HepG2 (cell line): ENCODE measurements around the gene SUCLA2. TPM values are rescaled to one million over a fixed set of nuclear protein-coding genes. Genes with fewer than 3 reads are reported as not detected.

Experiments used
- CENPT ChIP-seq: sonication (generic); formaldehyde crosslinking; IDR thresholded peaks from 2 replicates; pipeline ENCODE4 v1.8.0; 2022; ENCODE audit warnings: low read depth, mild to moderate bottlenecking, moderate library complexity, missing genetic modification reagents
- EP300 ChIP-seq, 3 experiments: sonication (generic) in 1 of 3; formaldehyde crosslinking in 1 of 3; IDR thresholded peaks; 2 replicates each; pipeline versions ENCODE4 v1.5.1 to v1.6.1; 2011 to 2020; ENCODE audit warnings: low read depth in 2 of 3, low read length in 2 of 3, borderline replicate concordance in 1 of 3, improper control_type of control experiment in 1 of 3, mild to moderate bottlenecking in 1 of 3, missing genetic modification reagents in 1 of 3, moderate library complexity in 1 of 3
- KAT2B ChIP-seq: fragments of 150-350 bp; IDR thresholded peaks from 2 replicates; pipeline ENCODE4 v1.6.1; 2014; ENCODE audit warnings: low read depth, low read length, borderline replicate concordance
- MAFF ChIP-seq: IDR thresholded peaks from 2 replicates; pipeline ENCODE4 v1.6.1; 2011; ENCODE audit warnings: low read depth, low read length, improper control_type of control experiment
- NFKB2 ChIP-seq: sonication (generic); formaldehyde crosslinking; IDR thresholded peaks from 2 replicates; pipeline ENCODE4 v1.4.0; 2020; ENCODE audit warnings: missing genetic modification reagents, borderline replicate concordance
- NFYB ChIP-seq: sonication (generic); formaldehyde crosslinking; IDR thresholded peaks from 2 replicates; pipeline ENCODE4 v1.4.0; 2020; ENCODE audit warnings: missing genetic modification reagents
- SP140L ChIP-seq: sonication (generic); formaldehyde crosslinking; IDR thresholded peaks from 2 replicates; pipeline ENCODE4 v1.4.0; 2020; ENCODE audit warnings: missing genetic modification reagents, borderline replicate concordance
- SRF ChIP-seq: IDR thresholded peaks from 2 replicates; pipeline ENCODE4 v1.6.1; 2011; ENCODE audit warnings: mild to moderate bottlenecking, low read depth, low read length, moderate library complexity
- TEAD3 ChIP-seq: optimal IDR thresholded peaks from 2 replicates; pipeline ENCODE3; 2016; ENCODE audit warnings: borderline replicate concordance
- ZNF235 ChIP-seq: sonication (generic); formaldehyde crosslinking; IDR thresholded peaks from 2 replicates; pipeline ENCODE4 v1.8.1; 2023; ENCODE audit warnings: mild to moderate bottlenecking, missing genetic modification reagents, borderline replicate concordance
- ZNF44 ChIP-seq: sonication (generic); formaldehyde crosslinking; IDR thresholded peaks from 2 replicates; pipeline ENCODE4 v1.5.1; 2020; ENCODE audit warnings: mild to moderate bottlenecking, missing genetic modification reagents
- ZNF496 ChIP-seq: sonication (generic); formaldehyde crosslinking; IDR thresholded peaks from 2 replicates; pipeline ENCODE4 v1.8.1; 2023; ENCODE audit warnings: mild to moderate bottlenecking, moderate library complexity, missing genetic modification reagents; ENCODE audit not compliant: insufficient replicate concordance
- ZNF768 ChIP-seq: sonication (generic); formaldehyde crosslinking; IDR thresholded peaks from 2 replicates; pipeline ENCODE4 v1.4.0; 2020; ENCODE audit warnings: missing genetic modification reagents
- ZNF883 ChIP-seq: sonication (generic); formaldehyde crosslinking; IDR thresholded peaks from 2 replicates; pipeline ENCODE4 v1.5.1; 2020; ENCODE audit warnings: mild to moderate bottlenecking, missing genetic modification reagents; ENCODE audit errors: not compliant biosample characterization
- ZSCAN25 ChIP-seq: sonication (generic); formaldehyde crosslinking; IDR thresholded peaks from 2 replicates; pipeline ENCODE4 v1.8.0; 2022; ENCODE audit warnings: mild to moderate bottlenecking, missing genetic modification reagents
- polyA plus RNA-seq, 8 experiments: library from polyadenylated mRNA; depleted of rRNA in 3 of 8; stranded (reverse) in 7 of 8; unstranded in 1 of 8; fragments of >200 nt; fragmentation: Illumina TruSeq in 4 of 8; extraction: Trizol in 4 of 8; gene quantifications; 2 replicates each; pipeline versions ENCODE4 v1.2.1 to v1.2.3, GENCODE V29; 2011 to 2016; ENCODE audit warnings: low read depth in 4 of 8, missing spikeins in 1 of 8, mixed read lengths in 1 of 8; ENCODE audit not compliant: insufficient read depth in 1 of 8
- total RNA-seq, 5 experiments: library from RNA; depleted of rRNA; stranded (reverse); fragments of >200 nt; fragmentation: Illumina TruSeq; extraction: Trizol; gene quantifications; 2 replicates each; pipeline ENCODE4 v1.2.3, GENCODE V29; 2016; ENCODE audit warnings: low read depth in 1 of 5
- TF ChIP-seq, protein P1 (sequence below): sonication (generic); formaldehyde crosslinking; IDR thresholded peaks from 2 replicates; pipeline ENCODE4 v1.5.0; 2020; ENCODE audit warnings: mild to moderate bottlenecking, missing genetic modification reagents
- TF ChIP-seq, protein P2 (sequence below): sonication (generic); formaldehyde crosslinking; IDR thresholded peaks from 2 replicates; pipeline ENCODE4 v1.8.0; 2023; ENCODE audit warnings: mild to moderate bottlenecking, missing genetic modification reagents
- TF ChIP-seq, protein P3 (sequence below): sonication (generic); formaldehyde crosslinking; IDR thresholded peaks from 2 replicates; pipeline ENCODE4 v1.5.0; 2020; ENCODE audit warnings: missing genetic modification reagents, mild to moderate bottlenecking, borderline replicate concordance
- TF ChIP-seq, protein P4 (sequence below): sonication (generic); formaldehyde crosslinking; IDR thresholded peaks from 2 replicates; pipeline ENCODE4 v1.4.0; 2020; ENCODE audit warnings: missing genetic modification reagents

Gene SUCLA2
- total and polyA plus RNA-seq, 2 of the 13 experiments (the other 11 are each of a cell fraction or from before 2014, with no cell fraction given), result 28.4 to 77.1 TPM

DNA sequence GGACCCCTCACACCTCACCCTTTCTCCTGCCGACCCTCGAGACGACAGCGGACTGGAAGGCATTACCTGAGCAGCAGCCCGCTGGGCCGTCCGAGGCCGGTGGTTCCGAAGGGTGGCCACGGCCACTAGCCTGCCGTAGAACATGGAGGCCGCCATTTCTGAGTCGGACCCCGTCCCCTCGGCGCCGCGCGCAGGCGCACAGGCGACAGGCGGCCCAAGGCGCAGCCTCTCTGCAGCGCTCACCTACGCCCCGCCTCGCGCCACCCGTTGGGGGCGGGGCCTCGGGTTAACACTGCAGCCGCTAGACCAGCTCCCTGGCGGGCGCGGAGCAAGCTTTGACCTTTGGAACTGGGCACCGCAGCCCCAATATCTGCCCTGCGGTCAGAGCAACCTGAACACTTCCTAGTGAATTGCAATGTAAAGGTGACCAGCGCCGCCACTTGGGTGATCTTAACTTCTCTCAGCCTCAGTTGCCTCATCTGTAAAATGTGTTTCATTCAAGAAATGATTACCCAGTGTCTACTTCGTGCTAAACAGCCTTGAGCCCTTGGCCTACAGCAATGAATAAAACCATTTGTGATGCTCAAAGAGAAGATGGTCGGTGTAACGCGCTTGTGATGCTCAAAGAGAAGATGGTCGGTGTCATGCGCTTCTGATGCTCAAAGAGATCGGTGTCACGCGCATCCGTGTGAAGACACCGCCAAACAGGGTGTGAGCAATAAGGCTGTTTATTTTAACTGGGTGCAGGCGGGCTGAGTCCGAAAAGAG, at the start of gene SUCLA2 (continued):
- TF ChIP-seq NFYB (no peak), KAT2B (no peak), ZSCAN25 (CRISPR knock-in tag) (no peak), SP140L (CRISPR knock-in tag) (no peak), NFKB2 (CRISPR knock-in tag) (peak; percentile 77; the same call in 1 of the 2 replicates), ZNF768 (CRISPR knock-in tag) (peak; percentile 55; the same call in 1 of the 2 replicates), ZNF496 (no peak), ZNF44 (no peak), TEAD3 (CRISPR knock-in tag) (no peak), MAFF (no peak), ZNF883 (CRISPR knock-in tag) (no peak), SRF (no peak), EP300 (IDR thresholded peaks at IDR 0.05; ENCODE audit: low read depth in 2 of 2, low read length in 2 of 2) (no peak), EP300 (CRISPR knock-in tag; IDR thresholded peaks at IDR 0.05; ENCODE audit: borderline replicate concordance) (no peak), CENPT (CRISPR knock-in tag) (no peak), ZNF235 (CRISPR knock-in tag) (0 out of 2 replicates have a peak, but pooled peaks have one; percentile 54)
- TF ChIP-seq, protein P1, sequence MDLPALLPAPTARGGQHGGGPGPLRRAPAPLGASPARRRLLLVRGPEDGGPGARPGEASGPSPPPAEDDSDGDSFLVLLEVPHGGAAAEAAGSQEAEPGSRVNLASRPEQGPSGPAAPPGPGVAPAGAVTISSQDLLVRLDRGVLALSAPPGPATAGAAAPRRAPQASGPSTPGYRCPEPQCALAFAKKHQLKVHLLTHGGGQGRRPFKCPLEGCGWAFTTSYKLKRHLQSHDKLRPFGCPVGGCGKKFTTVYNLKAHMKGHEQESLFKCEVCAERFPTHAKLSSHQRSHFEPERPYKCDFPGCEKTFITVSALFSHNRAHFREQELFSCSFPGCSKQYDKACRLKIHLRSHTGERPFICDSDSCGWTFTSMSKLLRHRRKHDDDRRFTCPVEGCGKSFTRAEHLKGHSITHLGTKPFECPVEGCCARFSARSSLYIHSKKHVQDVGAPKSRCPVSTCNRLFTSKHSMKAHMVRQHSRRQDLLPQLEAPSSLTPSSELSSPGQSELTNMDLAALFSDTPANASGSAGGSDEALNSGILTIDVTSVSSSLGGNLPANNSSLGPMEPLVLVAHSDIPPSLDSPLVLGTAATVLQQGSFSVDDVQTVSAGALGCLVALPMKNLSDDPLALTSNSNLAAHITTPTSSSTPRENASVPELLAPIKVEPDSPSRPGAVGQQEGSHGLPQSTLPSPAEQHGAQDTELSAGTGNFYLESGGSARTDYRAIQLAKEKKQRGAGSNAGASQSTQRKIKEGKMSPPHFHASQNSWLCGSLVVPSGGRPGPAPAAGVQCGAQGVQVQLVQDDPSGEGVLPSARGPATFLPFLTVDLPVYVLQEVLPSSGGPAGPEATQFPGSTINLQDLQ (CRISPR knock-in tag), result no peak
- TF ChIP-seq, protein P2, sequence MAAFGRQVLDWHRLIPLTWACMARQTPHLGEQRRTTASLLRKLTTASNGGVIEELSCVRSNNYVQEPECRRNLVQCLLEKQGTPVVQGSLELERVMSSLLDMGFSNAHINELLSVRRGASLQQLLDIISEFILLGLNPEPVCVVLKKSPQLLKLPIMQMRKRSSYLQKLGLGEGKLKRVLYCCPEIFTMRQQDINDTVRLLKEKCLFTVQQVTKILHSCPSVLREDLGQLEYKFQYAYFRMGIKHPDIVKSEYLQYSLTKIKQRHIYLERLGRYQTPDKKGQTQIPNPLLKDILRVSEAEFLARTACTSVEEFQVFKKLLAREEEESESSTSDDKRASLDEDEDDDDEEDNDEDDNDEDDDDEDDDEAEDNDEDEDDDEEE (CRISPR knock-in tag), result peak; percentile 58; the same call in 1 of the 2 replicates
- TF ChIP-seq, protein P3, sequence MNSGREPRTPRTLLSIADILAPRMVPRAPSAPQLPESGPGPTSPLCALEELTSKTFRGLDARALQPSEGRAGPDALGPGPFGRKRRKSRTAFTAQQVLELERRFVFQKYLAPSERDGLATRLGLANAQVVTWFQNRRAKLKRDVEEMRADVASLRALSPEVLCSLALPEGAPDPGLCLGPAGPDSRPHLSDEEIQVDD (CRISPR knock-in tag), result 0 out of 2 replicates have a peak, but pooled peaks have one; percentile 53
- TF ChIP-seq, protein P4, sequence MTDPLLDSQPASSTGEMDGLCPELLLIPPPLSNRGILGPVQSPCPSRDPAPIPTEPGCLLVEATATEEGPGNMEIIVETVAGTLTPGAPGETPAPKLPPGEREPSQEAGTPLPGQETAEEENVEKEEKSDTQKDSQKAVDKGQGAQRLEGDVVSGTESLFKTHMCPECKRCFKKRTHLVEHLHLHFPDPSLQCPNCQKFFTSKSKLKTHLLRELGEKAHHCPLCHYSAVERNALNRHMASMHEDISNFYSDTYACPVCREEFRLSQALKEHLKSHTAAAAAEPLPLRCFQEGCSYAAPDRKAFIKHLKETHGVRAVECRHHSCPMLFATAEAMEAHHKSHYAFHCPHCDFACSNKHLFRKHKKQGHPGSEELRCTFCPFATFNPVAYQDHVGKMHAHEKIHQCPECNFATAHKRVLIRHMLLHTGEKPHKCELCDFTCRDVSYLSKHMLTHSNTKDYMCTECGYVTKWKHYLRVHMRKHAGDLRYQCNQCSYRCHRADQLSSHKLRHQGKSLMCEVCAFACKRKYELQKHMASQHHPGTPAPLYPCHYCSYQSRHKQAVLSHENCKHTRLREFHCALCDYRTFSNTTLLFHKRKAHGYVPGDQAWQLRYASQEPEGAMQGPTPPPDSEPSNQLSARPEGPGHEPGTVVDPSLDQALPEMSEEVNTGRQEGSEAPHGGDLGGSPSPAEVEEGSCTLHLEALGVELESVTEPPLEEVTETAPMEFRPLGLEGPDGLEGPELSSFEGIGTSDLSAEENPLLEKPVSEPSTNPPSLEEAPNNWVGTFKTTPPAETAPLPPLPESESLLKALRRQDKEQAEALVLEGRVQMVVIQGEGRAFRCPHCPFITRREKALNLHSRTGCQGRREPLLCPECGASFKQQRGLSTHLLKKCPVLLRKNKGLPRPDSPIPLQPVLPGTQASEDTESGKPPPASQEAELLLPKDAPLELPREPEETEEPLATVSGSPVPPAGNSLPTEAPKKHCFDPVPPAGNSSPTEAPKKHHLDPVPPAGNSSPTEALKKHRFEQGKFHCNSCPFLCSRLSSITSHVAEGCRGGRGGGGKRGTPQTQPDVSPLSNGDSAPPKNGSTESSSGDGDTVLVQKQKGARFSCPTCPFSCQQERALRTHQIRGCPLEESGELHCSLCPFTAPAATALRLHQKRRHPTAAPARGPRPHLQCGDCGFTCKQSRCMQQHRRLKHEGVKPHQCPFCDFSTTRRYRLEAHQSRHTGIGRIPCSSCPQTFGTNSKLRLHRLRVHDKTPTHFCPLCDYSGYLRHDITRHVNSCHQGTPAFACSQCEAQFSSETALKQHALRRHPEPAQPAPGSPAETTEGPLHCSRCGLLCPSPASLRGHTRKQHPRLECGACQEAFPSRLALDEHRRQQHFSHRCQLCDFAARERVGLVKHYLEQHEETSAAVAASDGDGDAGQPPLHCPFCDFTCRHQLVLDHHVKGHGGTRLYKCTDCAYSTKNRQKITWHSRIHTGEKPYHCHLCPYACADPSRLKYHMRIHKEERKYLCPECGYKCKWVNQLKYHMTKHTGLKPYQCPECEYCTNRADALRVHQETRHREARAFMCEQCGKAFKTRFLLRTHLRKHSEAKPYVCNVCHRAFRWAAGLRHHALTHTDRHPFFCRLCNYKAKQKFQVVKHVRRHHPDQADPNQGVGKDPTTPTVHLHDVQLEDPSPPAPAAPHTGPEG, result no peak
